HepG2 (cell line): Measurements from ENCODE around the gene COPS9. TPM values are rescaled to one million over a fixed set of nuclear protein-coding genes. Genes with fewer than 3 reads are reported as not detected.

Source experiments
- ATAC-seq: fragments of 200-7000 bp; cut with Tn5 transposase; 3 replicates; pipeline ENCODE4 v1.9.1; 2020; ENCODE audit warnings: mild to moderate bottlenecking, moderate library complexity
- BruUV-seq: library from RNA; stranded (reverse); fragments of 400-500 nt; replicated peaks from 2 replicates; lab custom pipeline; 2021; lab: Mats Ljungman, UMichigan
- CTCF ChIA-PET: fragments of 300-600 bp; formaldehyde crosslinking; extraction: SDS; loops from one replicate; lab custom pipeline; 2021; ENCODE audit warnings: low total read pairs, inconsistent platforms, low intra/inter-chr PET ratio; lab: Yijun Ruan, JAX
- POLR2A ChIA-PET: fragments of 350-600 bp; sonication (Branson Sonifier 250); formaldehyde crosslinking; loops from one replicate; lab custom pipeline; 2020; ENCODE audit warnings: antibody characterized with exemption, inconsistent platforms; lab: Yijun Ruan, JAX
- DNase-seq: peaks from one replicate; pipeline ENCODE4 v3.0.0-alpha.2; 2015; ENCODE audit warnings: low spot score
- FAIRE-seq: peaks from 3 replicates; lab custom pipeline; 2011; peaks lifted over from hg19 to GRCh38; lab: Jason Lieb, UNC
- H2AFZ ChIP-seq: one replicate; pipeline ENCODE4 v1.6.1; 2011; ENCODE audit warnings: low read length, inconsistent platforms
- H3K27ac ChIP-seq: fragments of 300-600 bp; 3 replicates; pipeline ENCODE4 v1.8.0; 2011; ENCODE audit warnings: mixed run types, mild to moderate bottlenecking, mixed read lengths, low read length, inconsistent platforms; ENCODE audit not compliant: insufficient read depth; ENCODE audit errors: extremely low read length
- H3K27me3 ChIP-seq, 2 experiments: fragments of 200-600 bp in 1 of 2; 2 replicates in 1 of 2; 3 replicates in 1 of 2; pipeline versions ENCODE4 v1.6.0 to v1.8.0; 2011; ENCODE audit warnings: low read length in 2 of 2, mild to moderate bottlenecking in 2 of 2, moderate library complexity in 2 of 2, inconsistent platforms in 1 of 2; ENCODE audit not compliant: insufficient read depth in 2 of 2, control insufficient read depth in 1 of 2
- H3K36me3 ChIP-seq, 2 experiments: fragments of 200-600 bp in 1 of 2; replicated peaks in 1 of 2; 2 replicates in 1 of 2; 3 replicates in 1 of 2; pipeline versions ENCODE4 v1.5.1 to v1.8.0; 2011; ENCODE audit warnings: low read length in 2 of 2, inconsistent platforms in 1 of 2; ENCODE audit not compliant: insufficient read depth in 2 of 2, control insufficient read depth in 1 of 2
- H3K4me1 ChIP-seq: 2 replicates; pipeline ENCODE4 v1.5.1; 2012; ENCODE audit warnings: low read length, inconsistent platforms; ENCODE audit not compliant: insufficient read depth
- H3K4me2 ChIP-seq: 2 replicates; pipeline ENCODE4 v1.6.0; 2011; ENCODE audit warnings: low read depth, low read length, inconsistent platforms
- H3K4me3 ChIP-seq, 3 experiments: fragments of 200-600 bp in 1 of 3; sonication (generic), shearing (Covaris generic) in 1 of 3; replicated peaks in 1 of 3; 2 replicates each; pipeline ENCODE4 v1.5.1; 2011 to 2016; ENCODE audit warnings: low read length in 3 of 3, inconsistent platforms in 2 of 3, low read depth in 2 of 3, mild to moderate bottlenecking in 2 of 3, control low read depth in 1 of 3, mixed read lengths in 1 of 3; ENCODE audit not compliant: insufficient read depth in 1 of 3
- H3K79me2 ChIP-seq: one replicate; pipeline ENCODE4 v1.6.1; 2011; ENCODE audit warnings: low read length, inconsistent platforms; ENCODE audit not compliant: insufficient read depth
- H3K9ac ChIP-seq: 2 replicates; pipeline ENCODE4 v1.6.0; 2011; ENCODE audit warnings: mild to moderate bottlenecking, low read depth, low read length, inconsistent platforms; ENCODE audit not compliant: insufficient read depth
- H3K9me3 ChIP-seq: 2 replicates; pipeline ENCODE4 v1.5.1; 2012; ENCODE audit warnings: mild to moderate bottlenecking, low read length
- H4K20me1 ChIP-seq: 2 replicates; pipeline ENCODE4 v1.6.0; 2011; ENCODE audit warnings: inconsistent platforms, mild to moderate bottlenecking, low read length, moderate library complexity; ENCODE audit not compliant: insufficient read depth
- DNMT3B ChIP-seq: conservative IDR thresholded peaks from 2 replicates; pipeline ENCODE4 v1.6.1; 2016; ENCODE audit warnings: missing biosample characterization, control low read depth
- KAT7 ChIP-seq: IDR thresholded peaks from 2 replicates; pipeline ENCODE4 v1.6.1; 2018; ENCODE audit warnings: borderline replicate concordance, missing compliant biosample characterization
- KDM5A ChIP-seq: fragments of 200-600 bp; sonication (generic); IDR thresholded peaks from 2 replicates; pipeline ENCODE4 v1.7.0; 2018; ENCODE audit warnings: antibody characterized with exemption, mild to moderate bottlenecking, low read length, borderline replicate concordance
- MXD3 ChIP-seq: IDR thresholded peaks from 2 replicates; pipeline ENCODE4 v1.6.1; 2016; ENCODE audit warnings: mild to moderate bottlenecking, missing biosample characterization, missing genetic modification reagents
- NCOR1 ChIP-seq: fragments of 200-600 bp; sonication (generic); IDR thresholded peaks from 2 replicates; pipeline ENCODE4 v1.7.0; 2017; ENCODE audit warnings: antibody characterized with exemption, low read length, borderline replicate concordance
- ZFX ChIP-seq: sonication (generic); formaldehyde crosslinking; IDR thresholded peaks from 2 replicates; pipeline ENCODE4 v1.4.0; 2020; ENCODE audit warnings: mild to moderate bottlenecking, low read depth, missing genetic modification reagents, moderate library complexity
- ZNF280B ChIP-seq: sonication (generic); formaldehyde crosslinking; IDR thresholded peaks from 2 replicates; pipeline ENCODE4 v1.5.0; 2020; ENCODE audit warnings: missing genetic modification reagents, mild to moderate bottlenecking, borderline replicate concordance
- ZNF460 ChIP-seq: sonication (generic); formaldehyde crosslinking; IDR thresholded peaks from 2 replicates; pipeline ENCODE4 v1.5.1; 2020; ENCODE audit warnings: missing genetic modification reagents, mild to moderate bottlenecking, borderline replicate concordance
- WGBS: methylation state at CpG from one replicate; pipeline ENCODE4 v1.1.6; 2017; ENCODE audit warnings: low lambda C conversion rate; 5-methylcytosine and 5-hydroxymethylcytosine counted together
- in situ Hi-C: cut with HindIII; loops from 2 replicates; pipeline ENCODE4 v1.10.0; 2017; ENCODE audit warnings: low pct_unique_long_range_greater_than_20kb; ENCODE audit not compliant: extremely low pct_ligation_motif_present
- intact Hi-C: fragments of 100-400 bp; cut with micrococcal nuclease; formaldehyde crosslinking; loops from one replicate; pipeline ENCODE4 v1.10.0; 2022; ENCODE audit not compliant: unreplicated experiment
- polyA plus RNA-seq, 8 experiments: library from polyadenylated mRNA; depleted of rRNA in 3 of 8; stranded (reverse) in 7 of 8; unstranded in 1 of 8; fragments of >200 nt; fragmentation: Illumina TruSeq in 4 of 8; extraction: Trizol in 4 of 8; gene quantifications; 2 replicates each; pipeline versions ENCODE4 v1.2.1 to v1.2.3, GENCODE V29; 2011 to 2016; ENCODE audit warnings: low read depth in 4 of 8, missing spikeins in 1 of 8, mixed read lengths in 1 of 8; ENCODE audit not compliant: insufficient read depth in 1 of 8
- total RNA-seq, 5 experiments: library from RNA; depleted of rRNA; stranded (reverse); fragments of >200 nt; fragmentation: Illumina TruSeq; extraction: Trizol; gene quantifications; 2 replicates each; pipeline ENCODE4 v1.2.3, GENCODE V29; 2016; ENCODE audit warnings: low read depth in 1 of 5

COPS9 gene
- total and polyA plus RNA-seq, 2 of the 13 experiments (the other 11 are each of a cell fraction or from before 2014, with no cell fraction given): 180 to 247 TPM

- BruUV-seq: no TSS peak
- no peaks in the 10 kb centered on the region; the same call in 1 of the 2 replicates for H4K20me1 ChIP-seq
- ATAC-seq (peak; percentile 23; the same call in 2 of the 3 replicates), DNase-seq (no peak), FAIRE-seq (no peak)
- H3K4me1 ChIP-seq: peaks cover 3% of the 10 kb centered on the region
- WGBS: 33% methylated on average over 5 of the region's 5 CpGs
- no peak overlapping the region for H3K4me3 ChIP-seq
- in situ Hi-C loops: no loop called here
- no peak overlapping the region for H3K27ac ChIP-seq
- intact Hi-C loops: no loop called here
- no peak overlapping the region for H3K4me2 ChIP-seq
- no peak for TF ChIP-seq KDM5A
- no peak for TF ChIP-seq ZFX (CRISPR knock-in tag)
- TF ChIP-seq ZNF280B (CRISPR knock-in tag): no peak
- no peak for TF ChIP-seq NCOR1
- TF ChIP-seq DNMT3B (CRISPR knock-in tag): no peak
- TF ChIP-seq ZNF460 (CRISPR knock-in tag): no peak
- no peak for TF ChIP-seq MXD3 (CRISPR knock-in tag)
- TF ChIP-seq KAT7 (CRISPR knock-in tag): no peak
- H3K36me3 ChIP-seq: no peaks in the 10 kb centered on the region
- no peaks in the 10 kb centered on the region for H3K79me2 ChIP-seq
- H3K27me3 ChIP-seq: peaks cover 5 to 66% of the 10 kb centered on the region in 2 experiments; a peak in 4 of 5 replicates
- no peak overlapping the region for H3K9ac ChIP-seq
- CTCF ChIA-PET: no interaction called here
- H3K9me3 ChIP-seq: no peaks in the 10 kb centered on the region
- H2AFZ ChIP-seq: no peak overlapping the region
- POLR2A ChIA-PET: no interaction called here
Observed at GRCh38 chr2:240157147-240157470, 21.0 kb upstream of the COPS9 start.
